GM23338 (cell line): ENCODE data around the gene PTRH1. TPM values are rescaled to one million over a fixed set of nuclear protein-coding genes. Genes with fewer than 3 reads are reported as not detected.

Experiments
- ATAC-seq: fragments of 200-7000 bp; cut with Tn5 transposase; 3 replicates; pipeline ENCODE4 v1.9.1; 2020
- DNase-seq: peaks from one replicate; pipeline ENCODE4 v3.0.0-alpha.2; 2015; ENCODE audit warnings: low spot score
- H2AFZ ChIP-seq: fragments of 200-600 bp; sonication (generic); 2 replicates; pipeline ENCODE4 v1.8.0; 2016; ENCODE audit warnings: antibody characterized with exemption, mild to moderate bottlenecking, moderate library complexity
- H3F3A ChIP-seq: fragments of 200-600 bp; sonication (generic); replicated peaks from 2 replicates; pipeline ENCODE4 v1.8.0; 2017; ENCODE audit warnings: antibody characterized with exemption, mixed run types, low read depth
- H3K27ac ChIP-seq: fragments of 200-600 bp; sonication (generic); 2 replicates; pipeline ENCODE4 v1.6.1; 2016; ENCODE audit warnings: low read depth
- H3K27me3 ChIP-seq: fragments of 200-600 bp; sonication (generic); 2 replicates; pipeline ENCODE4 v1.8.0; 2016; ENCODE audit warnings: mild to moderate bottlenecking, mixed run types, moderate library complexity; ENCODE audit not compliant: insufficient read depth
- H3K36me3 ChIP-seq: fragments of 200-600 bp; sonication (generic); 2 replicates; pipeline ENCODE4 v1.8.0; 2016; ENCODE audit warnings: mild to moderate bottlenecking; ENCODE audit not compliant: insufficient read depth
- H3K4me1 ChIP-seq: fragments of 200-600 bp; sonication (generic); 2 replicates; pipeline ENCODE4 v1.8.0; 2016; ENCODE audit warnings: mild to moderate bottlenecking, moderate library complexity; ENCODE audit not compliant: insufficient read depth
- H3K4me2 ChIP-seq: fragments of 200-600 bp; sonication (generic); 2 replicates; pipeline ENCODE4 v1.7.1; 2017; ENCODE audit warnings: mixed run types
- H3K4me3 ChIP-seq: fragments of 200-600 bp; sonication (generic); 2 replicates; pipeline ENCODE4 v1.6.1; 2016; ENCODE audit warnings: mixed run types
- H3K79me2 ChIP-seq: fragments of 200-600 bp; sonication (generic); replicated peaks from 2 replicates; pipeline ENCODE4 v1.8.0; 2017; ENCODE audit warnings: mild to moderate bottlenecking; ENCODE audit not compliant: insufficient read depth
- H3K9me2 ChIP-seq: fragments of 200-600 bp; sonication (generic); 2 replicates; pipeline ENCODE4 v1.8.0; 2017; ENCODE audit not compliant: insufficient read depth
- H4K20me1 ChIP-seq: fragments of 200-600 bp; sonication (generic); replicated peaks from 2 replicates; pipeline ENCODE4 v1.8.0; 2017; ENCODE audit warnings: mild to moderate bottlenecking; ENCODE audit not compliant: insufficient read depth
- H3K27ac Mint-ChIP-seq: 2 replicates; pipeline ENCODE4 v1.8.0; 2020; ENCODE audit warnings: inconsistent platforms, mild to moderate bottlenecking, moderate library complexity, mixed read lengths
- H3K27me3 Mint-ChIP-seq: 3 replicates; pipeline ENCODE4 v1.8.0; 2022; ENCODE audit warnings: low read depth, mild to moderate bottlenecking, moderate library complexity, mixed read lengths, inconsistent platforms; ENCODE audit not compliant: insufficient read depth, poor library complexity
- H3K36me3 Mint-ChIP-seq: 3 replicates; pipeline ENCODE4 v1.8.0; 2021; ENCODE audit warnings: low read depth, mild to moderate bottlenecking, inconsistent platforms, moderate library complexity, mixed read lengths
- H3K4me1 Mint-ChIP-seq: 3 replicates; pipeline ENCODE4 v1.8.0; 2020; ENCODE audit warnings: mild to moderate bottlenecking, inconsistent platforms, mixed read lengths
- H3K4me3 Mint-ChIP-seq: 3 replicates; pipeline ENCODE4 v1.8.0; 2021; ENCODE audit warnings: moderate library complexity, mild to moderate bottlenecking, inconsistent platforms, mixed read lengths
- H3K9me3 Mint-ChIP-seq: 3 replicates; pipeline ENCODE4 v1.8.0; 2020; ENCODE audit warnings: moderate library complexity, mild to moderate bottlenecking, inconsistent platforms, mixed read lengths
- CREB1 ChIP-seq: fragments of 250-450 bp; sonication (Bioruptor Pico); IDR thresholded peaks from 2 replicates; pipeline ENCODE4 v1.5.0; 2020; ENCODE audit warnings: low read depth, mild to moderate bottlenecking, moderate library complexity
- EZH2phosphoT487 ChIP-seq: fragments of 200-600 bp; sonication (generic); IDR thresholded peaks from one replicate; pipeline ENCODE4 v1.8.1; 2018; ENCODE audit warnings: antibody characterized with exemption; ENCODE audit not compliant: unreplicated experiment
- JUNB ChIP-seq: IDR thresholded peaks from one replicate; pipeline ENCODE4 v1.6.1; 2016; ENCODE audit warnings: antibody characterized with exemption; ENCODE audit not compliant: unreplicated experiment
- NANOG ChIP-seq: IDR thresholded peaks from 2 replicates; pipeline ENCODE4 v1.6.1; 2016; ENCODE audit warnings: antibody characterized with exemption, borderline replicate concordance
- POLR2AphosphoS5 ChIP-seq: IDR thresholded peaks from 2 replicates; pipeline ENCODE4 v1.6.1; 2016; ENCODE audit warnings: antibody characterized with exemption, low read depth
- STAT1 ChIP-seq: IDR thresholded peaks from one replicate; pipeline ENCODE4 v1.6.1; 2016; ENCODE audit warnings: antibody characterized with exemption; ENCODE audit not compliant: unreplicated experiment
- ZNF331 ChIP-seq: fragments of 250-450 bp; sonication (Bioruptor Pico); IDR thresholded peaks from 2 replicates; pipeline ENCODE4 v1.5.0; 2020; ENCODE audit warnings: low read depth, mild to moderate bottlenecking, moderate library complexity
- polyA plus RNA-seq: library from polyadenylated mRNA; unstranded; fragments of >200 nt; fragmentation: Nextera tagmentation; extraction: Ambion mirVana; gene quantifications from 2 replicates; pipeline ENCODE4 v1.2.1, GENCODE V29; 2016
- total RNA-seq: library from RNA; depleted of rRNA; stranded (reverse); fragments of >200 nt; shearing (Covaris generic); gene quantifications from 2 replicates; pipeline ENCODE4 v1.2.3, GENCODE V29; 2014
- TF ChIP-seq, protein P1 (sequence below): fragments of 250-450 bp; sonication (Bioruptor Pico); IDR thresholded peaks from 2 replicates; pipeline ENCODE4 v1.5.0; 2020; ENCODE audit warnings: mild to moderate bottlenecking, moderate library complexity
- TF ChIP-seq, protein P2 (sequence below): IDR thresholded peaks from 2 replicates; pipeline ENCODE4 v1.6.1; 2016; ENCODE audit warnings: antibody characterized with exemption
- TF ChIP-seq, protein P3 (sequence below): IDR thresholded peaks from one replicate; pipeline ENCODE4 v1.6.1; 2018; ENCODE audit warnings: antibody characterized with exemption; ENCODE audit not compliant: unreplicated experiment

PTRH1 gene
- total and polyA plus RNA-seq, 2 experiments from 2014 or later = 15.1 to 18.6 TPM

DNA sequence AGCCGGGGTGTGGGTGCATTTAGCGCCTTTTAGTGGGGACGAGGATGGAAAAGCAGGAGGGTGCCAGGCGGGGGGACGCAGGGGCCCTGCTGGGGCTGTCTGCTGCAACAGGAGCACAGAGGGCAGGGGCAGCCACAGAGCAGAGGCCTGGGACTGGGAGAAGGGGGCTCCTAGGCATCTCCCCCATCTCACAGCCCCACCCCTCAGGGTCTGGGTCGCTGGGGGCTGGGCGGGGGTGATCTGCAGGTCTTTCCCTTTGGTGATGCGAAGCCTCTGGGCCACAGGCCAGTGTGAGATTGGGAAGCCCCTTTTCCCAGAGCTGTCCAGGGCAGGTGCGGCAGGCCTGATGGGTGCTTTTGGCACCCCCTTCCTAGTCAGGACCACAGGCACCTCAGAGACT, 14.8 kb upstream of the PTRH1 start:
- no peaks in the 10 kb centered on the region for H3K27me3 ChIP-seq
- H3F3A ChIP-seq = no peaks in the 10 kb centered on the region
- H3K4me1 ChIP-seq = peaks cover 7% of the 10 kb centered on the region; the same call in 1 of the 2 replicates
- no peak overlapping the region for H2AFZ ChIP-seq
- no peaks in the 10 kb centered on the region for H3K36me3 Mint-ChIP-seq
- no peak overlapping the region for H3K4me3 Mint-ChIP-seq
- H4K20me1 ChIP-seq = no peaks in the 10 kb centered on the region
- H3K27me3 Mint-ChIP-seq = peaks cover 9% of the 10 kb centered on the region
- no peak overlapping the region for H3K27ac ChIP-seq
- no peaks in the 10 kb centered on the region; the same call in 2 of the 3 replicates for H3K9me3 Mint-ChIP-seq
- ATAC-seq (no peak), DNase-seq (no peak)
- no peak overlapping the region for H3K4me3 ChIP-seq
- H3K36me3 ChIP-seq = no peaks in the 10 kb centered on the region
- no peaks in the 10 kb centered on the region for H3K9me2 ChIP-seq
- H3K4me2 ChIP-seq = no peak overlapping the region
- no peak for TF ChIP-seq EZH2phosphoT487
- TF ChIP-seq ZNF331 (CRISPR knock-in tag) = no peak
- no peaks in the 10 kb centered on the region for H3K79me2 ChIP-seq
- 0 out of 2 replicates have a peak overlapping the region, but pooled peaks have one; percentile 78 for H3K27ac Mint-ChIP-seq
- peaks cover 11% of the 10 kb centered on the region for H3K4me1 Mint-ChIP-seq

DNA sequence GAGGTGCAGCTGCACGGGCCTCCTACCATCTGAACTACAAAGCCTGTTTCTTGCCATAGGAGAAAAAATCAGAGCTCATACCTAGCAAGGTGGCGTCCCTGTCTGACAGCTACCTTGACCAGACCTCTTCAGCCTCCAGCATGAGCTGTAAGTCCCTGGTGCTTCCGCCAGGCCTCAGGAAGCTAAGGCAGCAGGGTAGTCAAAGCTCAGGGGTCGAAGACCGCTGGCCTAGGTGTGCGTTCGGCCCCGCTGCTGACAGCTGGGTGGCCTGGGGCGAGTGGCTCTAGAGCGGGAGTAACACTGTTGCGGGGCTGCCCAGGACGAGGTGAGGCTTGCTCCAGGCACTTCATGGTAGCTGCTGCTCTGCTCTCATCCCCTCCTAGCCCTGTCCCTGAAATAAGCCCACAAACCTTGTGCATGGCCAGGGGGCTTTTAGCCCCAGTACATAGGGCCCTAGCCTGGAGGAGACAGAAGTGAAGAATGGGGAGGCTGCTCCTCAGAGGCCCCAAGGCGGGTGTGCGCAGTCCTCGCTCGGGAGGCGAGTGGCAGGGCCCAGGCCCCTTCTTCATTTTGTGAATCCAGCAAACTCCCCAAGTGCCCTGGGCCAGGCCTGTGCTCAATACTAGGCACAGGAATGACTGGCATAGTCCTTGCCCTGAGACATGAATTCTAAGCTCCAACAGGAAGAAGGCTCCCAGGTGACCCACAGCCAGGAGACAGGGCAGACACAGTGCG, 14.2 kb upstream of the PTRH1 start:
- Mint-ChIP-seq H3K36me3 (no peaks in the 10 kb centered on the region), H3K4me1 (peaks cover 11% of the 10 kb centered on the region)
- H3K9me2 ChIP-seq = no peaks in the 10 kb centered on the region
- TF ChIP-seq STAT1 (no peak), NANOG (no peak), ZNF331 (CRISPR knock-in tag) (no peak), POLR2AphosphoS5 (no peak), CREB1 (CRISPR knock-in tag) (no peak), JUNB (no peak), EZH2phosphoT487 (no peak)
- TF ChIP-seq, protein P1, sequence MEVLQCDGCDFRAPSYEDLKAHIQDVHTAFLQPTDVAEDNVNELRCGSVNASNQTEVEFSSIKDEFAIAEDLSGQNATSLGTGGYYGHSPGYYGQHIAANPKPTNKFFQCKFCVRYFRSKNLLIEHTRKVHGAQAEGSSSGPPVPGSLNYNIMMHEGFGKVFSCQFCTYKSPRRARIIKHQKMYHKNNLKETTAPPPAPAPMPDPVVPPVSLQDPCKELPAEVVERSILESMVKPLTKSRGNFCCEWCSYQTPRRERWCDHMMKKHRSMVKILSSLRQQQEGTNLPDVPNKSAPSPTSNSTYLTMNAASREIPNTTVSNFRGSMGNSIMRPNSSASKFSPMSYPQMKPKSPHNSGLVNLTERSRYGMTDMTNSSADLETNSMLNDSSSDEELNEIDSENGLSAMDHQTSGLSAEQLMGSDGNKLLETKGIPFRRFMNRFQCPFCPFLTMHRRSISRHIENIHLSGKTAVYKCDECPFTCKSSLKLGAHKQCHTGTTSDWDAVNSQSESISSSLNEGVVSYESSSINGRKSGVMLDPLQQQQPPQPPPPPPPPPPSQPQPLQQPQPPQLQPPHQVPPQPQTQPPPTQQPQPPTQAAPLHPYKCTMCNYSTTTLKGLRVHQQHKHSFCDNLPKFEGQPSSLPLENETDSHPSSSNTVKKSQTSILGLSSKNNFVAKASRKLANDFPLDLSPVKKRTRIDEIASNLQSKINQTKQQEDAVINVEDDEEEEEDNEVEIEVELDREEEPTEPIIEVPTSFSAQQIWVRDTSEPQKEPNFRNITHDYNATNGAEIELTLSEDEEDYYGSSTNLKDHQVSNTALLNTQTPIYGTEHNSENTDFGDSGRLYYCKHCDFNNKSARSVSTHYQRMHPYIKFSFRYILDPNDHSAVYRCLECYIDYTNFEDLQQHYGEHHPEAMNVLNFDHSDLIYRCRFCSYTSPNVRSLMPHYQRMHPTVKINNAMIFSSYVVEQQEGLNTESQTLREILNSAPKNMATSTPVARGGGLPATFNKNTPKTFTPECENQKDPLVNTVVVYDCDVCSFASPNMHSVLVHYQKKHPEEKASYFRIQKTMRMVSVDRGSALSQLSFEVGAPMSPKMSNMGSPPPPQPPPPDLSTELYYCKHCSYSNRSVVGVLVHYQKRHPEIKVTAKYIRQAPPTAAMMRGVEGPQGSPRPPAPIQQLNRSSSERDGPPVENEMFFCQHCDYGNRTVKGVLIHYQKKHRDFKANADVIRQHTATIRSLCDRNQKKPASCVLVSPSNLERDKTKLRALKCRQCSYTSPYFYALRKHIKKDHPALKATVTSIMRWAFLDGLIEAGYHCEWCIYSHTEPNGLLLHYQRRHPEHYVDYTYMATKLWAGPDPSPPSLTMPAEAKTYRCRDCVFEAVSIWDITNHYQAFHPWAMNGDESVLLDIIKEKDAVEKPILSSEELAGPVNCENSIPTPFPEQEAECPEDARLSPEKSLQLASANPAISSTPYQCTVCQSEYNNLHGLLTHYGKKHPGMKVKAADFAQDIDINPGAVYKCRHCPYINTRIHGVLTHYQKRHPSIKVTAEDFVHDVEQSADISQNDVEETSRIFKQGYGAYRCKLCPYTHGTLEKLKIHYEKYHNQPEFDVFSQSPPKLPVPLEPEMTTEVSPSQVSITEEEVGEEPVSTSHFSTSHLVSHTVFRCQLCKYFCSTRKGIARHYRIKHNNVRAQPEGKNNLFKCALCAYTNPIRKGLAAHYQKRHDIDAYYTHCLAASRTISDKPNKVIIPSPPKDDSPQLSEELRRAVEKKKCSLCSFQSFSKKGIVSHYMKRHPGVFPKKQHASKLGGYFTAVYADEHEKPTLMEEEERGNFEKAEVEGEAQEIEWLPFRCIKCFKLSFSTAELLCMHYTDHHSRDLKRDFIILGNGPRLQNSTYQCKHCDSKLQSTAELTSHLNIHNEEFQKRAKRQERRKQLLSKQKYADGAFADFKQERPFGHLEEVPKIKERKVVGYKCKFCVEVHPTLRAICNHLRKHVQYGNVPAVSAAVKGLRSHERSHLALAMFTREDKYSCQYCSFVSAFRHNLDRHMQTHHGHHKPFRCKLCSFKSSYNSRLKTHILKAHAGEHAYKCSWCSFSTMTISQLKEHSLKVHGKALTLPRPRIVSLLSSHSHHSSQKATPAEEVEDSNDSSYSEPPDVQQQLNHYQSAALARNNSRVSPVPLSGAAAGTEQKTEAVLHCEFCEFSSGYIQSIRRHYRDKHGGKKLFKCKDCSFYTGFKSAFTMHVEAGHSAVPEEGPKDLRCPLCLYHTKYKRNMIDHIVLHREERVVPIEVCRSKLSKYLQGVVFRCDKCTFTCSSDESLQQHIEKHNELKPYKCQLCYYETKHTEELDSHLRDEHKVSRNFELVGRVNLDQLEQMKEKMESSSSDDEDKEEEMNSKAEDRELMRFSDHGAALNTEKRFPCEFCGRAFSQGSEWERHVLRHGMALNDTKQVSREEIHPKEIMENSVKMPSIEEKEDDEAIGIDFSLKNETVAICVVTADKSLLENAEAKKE (CRISPR knock-in tag) = no peak
- TF ChIP-seq, protein P2, sequence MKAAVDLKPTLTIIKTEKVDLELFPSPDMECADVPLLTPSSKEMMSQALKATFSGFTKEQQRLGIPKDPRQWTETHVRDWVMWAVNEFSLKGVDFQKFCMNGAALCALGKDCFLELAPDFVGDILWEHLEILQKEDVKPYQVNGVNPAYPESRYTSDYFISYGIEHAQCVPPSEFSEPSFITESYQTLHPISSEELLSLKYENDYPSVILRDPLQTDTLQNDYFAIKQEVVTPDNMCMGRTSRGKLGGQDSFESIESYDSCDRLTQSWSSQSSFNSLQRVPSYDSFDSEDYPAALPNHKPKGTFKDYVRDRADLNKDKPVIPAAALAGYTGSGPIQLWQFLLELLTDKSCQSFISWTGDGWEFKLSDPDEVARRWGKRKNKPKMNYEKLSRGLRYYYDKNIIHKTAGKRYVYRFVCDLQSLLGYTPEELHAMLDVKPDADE = no peak
- TF ChIP-seq, protein P3, sequence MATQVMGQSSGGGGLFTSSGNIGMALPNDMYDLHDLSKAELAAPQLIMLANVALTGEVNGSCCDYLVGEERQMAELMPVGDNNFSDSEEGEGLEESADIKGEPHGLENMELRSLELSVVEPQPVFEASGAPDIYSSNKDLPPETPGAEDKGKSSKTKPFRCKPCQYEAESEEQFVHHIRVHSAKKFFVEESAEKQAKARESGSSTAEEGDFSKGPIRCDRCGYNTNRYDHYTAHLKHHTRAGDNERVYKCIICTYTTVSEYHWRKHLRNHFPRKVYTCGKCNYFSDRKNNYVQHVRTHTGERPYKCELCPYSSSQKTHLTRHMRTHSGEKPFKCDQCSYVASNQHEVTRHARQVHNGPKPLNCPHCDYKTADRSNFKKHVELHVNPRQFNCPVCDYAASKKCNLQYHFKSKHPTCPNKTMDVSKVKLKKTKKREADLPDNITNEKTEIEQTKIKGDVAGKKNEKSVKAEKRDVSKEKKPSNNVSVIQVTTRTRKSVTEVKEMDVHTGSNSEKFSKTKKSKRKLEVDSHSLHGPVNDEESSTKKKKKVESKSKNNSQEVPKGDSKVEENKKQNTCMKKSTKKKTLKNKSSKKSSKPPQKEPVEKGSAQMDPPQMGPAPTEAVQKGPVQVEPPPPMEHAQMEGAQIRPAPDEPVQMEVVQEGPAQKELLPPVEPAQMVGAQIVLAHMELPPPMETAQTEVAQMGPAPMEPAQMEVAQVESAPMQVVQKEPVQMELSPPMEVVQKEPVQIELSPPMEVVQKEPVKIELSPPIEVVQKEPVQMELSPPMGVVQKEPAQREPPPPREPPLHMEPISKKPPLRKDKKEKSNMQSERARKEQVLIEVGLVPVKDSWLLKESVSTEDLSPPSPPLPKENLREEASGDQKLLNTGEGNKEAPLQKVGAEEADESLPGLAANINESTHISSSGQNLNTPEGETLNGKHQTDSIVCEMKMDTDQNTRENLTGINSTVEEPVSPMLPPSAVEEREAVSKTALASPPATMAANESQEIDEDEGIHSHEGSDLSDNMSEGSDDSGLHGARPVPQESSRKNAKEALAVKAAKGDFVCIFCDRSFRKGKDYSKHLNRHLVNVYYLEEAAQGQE = no peak

More for the DNA sequence above, 14.2 kb upstream of the PTRH1 start:
- peaks cover 8% of the 10 kb centered on the region; the same call in 1 of the 2 replicates for H3K4me1 ChIP-seq
- H3K4me2 ChIP-seq = no peak overlapping the region
- no peak overlapping the region for H2AFZ ChIP-seq
- no peak for ATAC-seq
- no peaks in the 10 kb centered on the region for H4K20me1 ChIP-seq
- H3K79me2 ChIP-seq = no peaks in the 10 kb centered on the region
- H3K27ac Mint-ChIP-seq = no peak overlapping the region
- no peaks in the 10 kb centered on the region for H3K27me3 ChIP-seq
- no peak overlapping the region for H3K4me3 Mint-ChIP-seq
- peaks cover 8% of the 10 kb centered on the region for H3K27me3 Mint-ChIP-seq
- no peaks in the 10 kb centered on the region for H3F3A ChIP-seq
- no peak overlapping the region for H3K27ac ChIP-seq
- no peaks in the 10 kb centered on the region for H3K9me3 Mint-ChIP-seq
- DNase-seq = no peak
- no peak overlapping the region for H3K4me3 ChIP-seq
- H3K36me3 ChIP-seq = no peaks in the 10 kb centered on the region
